HepG2 (cell line): ENCODE results near the gene KIF13A. TPM values are rescaled to one million over a fixed set of nuclear protein-coding genes. Genes with fewer than 3 reads are reported as not detected.

Source experiments
- ARID3A ChIP-seq: IDR thresholded peaks from 2 replicates; pipeline ENCODE4 v1.6.1; 2012; ENCODE audit warnings: low read depth, low read length, improper control_type of control experiment
- IRF2 ChIP-seq: IDR thresholded peaks from 2 replicates; pipeline ENCODE4 v1.6.1; 2018; ENCODE audit warnings: missing genetic modification reagents, missing compliant biosample characterization
- KLF9 ChIP-seq: IDR thresholded peaks from 2 replicates; pipeline ENCODE4 v1.6.1; 2016; ENCODE audit warnings: low read depth
- NR2F2 ChIP-seq: IDR thresholded peaks from 2 replicates; pipeline ENCODE4 v1.6.1; 2012; ENCODE audit warnings: low read depth, inconsistent platforms, borderline replicate concordance
- PCBP2 ChIP-seq: fragments of 200-400 bp; formaldehyde crosslinking; optimal IDR thresholded peaks from 2 replicates; pipeline ENCODE3; 2018; ENCODE audit warnings: low read length, low read depth; ENCODE audit not compliant: poor library complexity, severe bottlenecking
- PPARG ChIP-seq: conservative IDR thresholded peaks from 2 replicates; pipeline ENCODE4 v1.6.1; 2016; ENCODE audit warnings: missing biosample characterization, missing genetic modification reagents
- PRMT3 ChIP-seq: sonication (generic); formaldehyde crosslinking; IDR thresholded peaks from 2 replicates; pipeline ENCODE4 v1.8.1; 2022; ENCODE audit warnings: low read depth, mild to moderate bottlenecking, moderate library complexity, missing genetic modification reagents, borderline replicate concordance
- REST ChIP-seq, 2 experiments: IDR thresholded peaks; 2 replicates each; pipeline ENCODE4 v1.6.1; 2011 to 2012; ENCODE audit warnings: low read length in 2 of 2, borderline replicate concordance in 1 of 2, low read depth in 1 of 2, mild to moderate bottlenecking in 1 of 2, moderate library complexity in 1 of 2
- RXRA ChIP-seq: sonication (generic); formaldehyde crosslinking; IDR thresholded peaks from 2 replicates; pipeline ENCODE4 v1.5.1; 2020; ENCODE audit warnings: missing genetic modification reagents
- ZBTB14 ChIP-seq: sonication (generic); formaldehyde crosslinking; IDR thresholded peaks from 2 replicates; pipeline ENCODE4 v1.4.0; 2020; ENCODE audit warnings: missing genetic modification reagents
- ZFX ChIP-seq: sonication (generic); formaldehyde crosslinking; IDR thresholded peaks from 2 replicates; pipeline ENCODE4 v1.4.0; 2020; ENCODE audit warnings: mild to moderate bottlenecking, low read depth, missing genetic modification reagents, moderate library complexity
- ZNF292 ChIP-seq: sonication (generic); formaldehyde crosslinking; IDR thresholded peaks from 2 replicates; pipeline ENCODE4 v1.8.1; 2022; ENCODE audit warnings: mild to moderate bottlenecking, low read depth, missing genetic modification reagents, borderline replicate concordance
- ZNF337 ChIP-seq: sonication (generic); formaldehyde crosslinking; IDR thresholded peaks from 2 replicates; pipeline ENCODE4 v1.5.1; 2020; ENCODE audit warnings: missing genetic modification reagents, low read depth, mild to moderate bottlenecking, borderline replicate concordance
- ZNF430 ChIP-seq: sonication (generic); formaldehyde crosslinking; IDR thresholded peaks from 2 replicates; pipeline ENCODE4 v1.9.0; 2021; ENCODE audit warnings: mild to moderate bottlenecking, missing genetic modification reagents
- ZNF567 ChIP-seq: sonication (generic); formaldehyde crosslinking; IDR thresholded peaks from 2 replicates; pipeline ENCODE4 v1.8.1; 2023; ENCODE audit warnings: mild to moderate bottlenecking, missing genetic modification reagents, borderline replicate concordance
- ZNF83 ChIP-seq: sonication (generic); formaldehyde crosslinking; IDR thresholded peaks from 2 replicates; pipeline ENCODE4 v1.4.0; 2020; ENCODE audit warnings: missing genetic modification reagents, mild to moderate bottlenecking, borderline replicate concordance
- polyA plus RNA-seq, 8 experiments: library from polyadenylated mRNA; depleted of rRNA in 3 of 8; stranded (reverse) in 7 of 8; unstranded in 1 of 8; fragments of >200 nt; fragmentation: Illumina TruSeq in 4 of 8; extraction: Trizol in 4 of 8; gene quantifications; 2 replicates each; pipeline versions ENCODE4 v1.2.1 to v1.2.3, GENCODE V29; 2011 to 2016; ENCODE audit warnings: low read depth in 4 of 8, missing spikeins in 1 of 8, mixed read lengths in 1 of 8; ENCODE audit not compliant: insufficient read depth in 1 of 8
- total RNA-seq, 5 experiments: library from RNA; depleted of rRNA; stranded (reverse); fragments of >200 nt; fragmentation: Illumina TruSeq; extraction: Trizol; gene quantifications; 2 replicates each; pipeline ENCODE4 v1.2.3, GENCODE V29; 2016; ENCODE audit warnings: low read depth in 1 of 5

Gene KIF13A
- total and polyA plus RNA-seq, 2 of the 13 experiments (the other 11 are each of a cell fraction or from before 2014, with no cell fraction given), result 21.1 to 37.2 TPM

- TF ChIP-seq REST (IDR thresholded peaks at IDR 0.05; ENCODE audit: borderline replicate concordance in 1 of 2, low read depth in 1 of 2, low read length in 2 of 2) (no peak), PPARG (CRISPR knock-in tag) (no peak), NR2F2 (no peak), ZBTB14 (CRISPR knock-in tag) (no peak), ZNF337 (no peak), ZNF83 (CRISPR knock-in tag) (no peak), PCBP2 (no peak), IRF2 (no peak), PRMT3 (CRISPR knock-in tag) (no peak), ZFX (CRISPR knock-in tag) (no peak), RXRA (CRISPR knock-in tag) (no peak), KLF9 (CRISPR knock-in tag) (no peak), ZNF292 (CRISPR knock-in tag) (peak; percentile 38; the same call in 1 of the 2 replicates), ZNF567 (CRISPR knock-in tag) (no peak), ZNF430 (CRISPR knock-in tag) (no peak), ARID3A (no peak)
Measured at GRCh38 chr6:17744019-17744756, 243.2 kb downstream of the KIF13A start (continued).
